Mesenchymal stem cell (in vitro differentiated cells and primary cell): ENCODE measurements around the gene DMBX1.

Source experiments
- DNase-seq: peaks from one replicate; pipeline ENCODE4 v3.0.0-alpha.2; 2013
- H2AFZ ChIP-seq: one replicate; pipeline ENCODE4 v1.6.1; 2013; ENCODE audit warnings: low read depth, mild to moderate bottlenecking, control low read depth, inconsistent platforms, low read length, moderate library complexity
- H2AK5ac ChIP-seq: 2 replicates; pipeline ENCODE4 v1.6.1; 2013; ENCODE audit warnings: low read length, moderate library complexity, mild to moderate bottlenecking, inconsistent platforms; ENCODE audit not compliant: severe bottlenecking
- H2BK120ac ChIP-seq: one replicate; pipeline ENCODE4 v1.6.1; 2013; ENCODE audit warnings: low read depth, mild to moderate bottlenecking, inconsistent platforms, low read length, moderate library complexity
- H2BK12ac ChIP-seq, 2 experiments: one replicate each; pipeline ENCODE4 v1.6.1; 2013; ENCODE audit warnings: inconsistent platforms in 2 of 2, low read length in 2 of 2, mild to moderate bottlenecking in 2 of 2, moderate library complexity in 2 of 2, control low read depth in 1 of 2
- H2BK15ac ChIP-seq: one replicate; pipeline ENCODE4 v1.6.1; 2013; ENCODE audit warnings: mild to moderate bottlenecking, low read depth, inconsistent platforms; ENCODE audit not compliant: poor library complexity, severe bottlenecking
- H2BK5ac ChIP-seq: 2 replicates; pipeline ENCODE4 v1.6.1; 2013; ENCODE audit warnings: low read depth, mild to moderate bottlenecking, low read length, control low read depth, inconsistent platforms; ENCODE audit not compliant: poor library complexity, severe bottlenecking
- H3K14ac ChIP-seq, 2 experiments: one replicate each; pipeline ENCODE4 v1.6.1; 2013; ENCODE audit warnings: inconsistent platforms in 2 of 2, low read length in 2 of 2, control low read depth in 1 of 2, mild to moderate bottlenecking in 1 of 2, moderate library complexity in 1 of 2
- H3K18ac ChIP-seq, 2 experiments: one replicate each; pipeline ENCODE4 v1.6.1; 2013; ENCODE audit warnings: inconsistent platforms in 2 of 2, low read length in 2 of 2, control low read depth in 1 of 2, low read depth in 1 of 2, mild to moderate bottlenecking in 1 of 2
- H3K23ac ChIP-seq, 2 experiments: one replicate each; pipeline ENCODE4 v1.6.1; 2013; ENCODE audit warnings: inconsistent platforms in 2 of 2, low read length in 2 of 2, mild to moderate bottlenecking in 2 of 2, moderate library complexity in 2 of 2, control low read depth in 1 of 2
- H3K27ac ChIP-seq: 2 replicates; pipeline ENCODE4 v1.5.1; 2013; ENCODE audit warnings: mild to moderate bottlenecking, moderate library complexity, low read length, control low read depth, inconsistent platforms; ENCODE audit not compliant: poor library complexity, severe bottlenecking
- H3K27me3 ChIP-seq, 2 experiments: 2 replicates each; pipeline versions ENCODE4 v1.6.1 to v1.7.0; 2013; ENCODE audit warnings: low read length in 2 of 2, mild to moderate bottlenecking in 2 of 2, moderate library complexity in 2 of 2, control low read depth in 1 of 2, inconsistent platforms in 1 of 2; ENCODE audit not compliant: control insufficient read depth in 1 of 2, insufficient read depth in 1 of 2
- H3K36me3 ChIP-seq, 2 experiments: 2 replicates each; pipeline versions ENCODE4 v1.6.1 to v1.7.0; 2013; ENCODE audit warnings: low read length in 2 of 2, control low read depth in 1 of 2, inconsistent platforms in 1 of 2, low read depth in 1 of 2, mild to moderate bottlenecking in 1 of 2; ENCODE audit not compliant: insufficient read depth in 2 of 2, control insufficient read depth in 1 of 2
- H3K4ac ChIP-seq, 2 experiments: one replicate each; pipeline ENCODE4 v1.6.1; 2013; ENCODE audit warnings: inconsistent platforms in 2 of 2, low read length in 2 of 2, mild to moderate bottlenecking in 2 of 2, moderate library complexity in 2 of 2, control low read depth in 1 of 2, low read depth in 1 of 2
- H3K4me1 ChIP-seq: 2 replicates; pipeline ENCODE4 v1.6.1; 2013; ENCODE audit warnings: low read depth, low read length, control low read depth; ENCODE audit not compliant: control insufficient read depth, insufficient read depth
- H3K4me2 ChIP-seq: 2 replicates; pipeline ENCODE4 v1.6.1; 2013; ENCODE audit warnings: low read length, mild to moderate bottlenecking, inconsistent platforms; ENCODE audit not compliant: poor library complexity, severe bottlenecking
- H3K4me3 ChIP-seq, 2 experiments: 2 replicates each; pipeline versions ENCODE4 v1.5.1 to v1.7.0; 2013; ENCODE audit warnings: low read length in 2 of 2, mild to moderate bottlenecking in 2 of 2, control low read depth in 1 of 2, low read depth in 1 of 2; ENCODE audit not compliant: insufficient read depth in 1 of 2
- H3K79me1 ChIP-seq: replicated peaks from 2 replicates; pipeline ENCODE4 v1.6.1; 2013; ENCODE audit warnings: mild to moderate bottlenecking, control low read depth, low read length, inconsistent platforms; ENCODE audit not compliant: poor library complexity, severe bottlenecking
- H3K9ac ChIP-seq: 2 replicates; pipeline ENCODE4 v1.7.0; 2013; ENCODE audit warnings: mild to moderate bottlenecking, low read length, moderate library complexity
- H3K9me3 ChIP-seq: 2 replicates; pipeline ENCODE4 v1.7.0; 2013; ENCODE audit warnings: mild to moderate bottlenecking, low read length; ENCODE audit not compliant: control insufficient read depth
- H4K8ac ChIP-seq: one replicate; pipeline ENCODE4 v1.6.1; 2013; ENCODE audit warnings: inconsistent platforms, mild to moderate bottlenecking, low read length, moderate library complexity
- H4K91ac ChIP-seq: one replicate; pipeline ENCODE4 v1.6.1; 2013; ENCODE audit warnings: mild to moderate bottlenecking, low read length, inconsistent platforms
- WGBS: methylation state at CpG from one replicate; pipeline ENCODE4 v1.1.7; 2013; ENCODE audit warnings: mixed read lengths; 5-methylcytosine and 5-hydroxymethylcytosine counted together

DMBX1 gene

DNA sequence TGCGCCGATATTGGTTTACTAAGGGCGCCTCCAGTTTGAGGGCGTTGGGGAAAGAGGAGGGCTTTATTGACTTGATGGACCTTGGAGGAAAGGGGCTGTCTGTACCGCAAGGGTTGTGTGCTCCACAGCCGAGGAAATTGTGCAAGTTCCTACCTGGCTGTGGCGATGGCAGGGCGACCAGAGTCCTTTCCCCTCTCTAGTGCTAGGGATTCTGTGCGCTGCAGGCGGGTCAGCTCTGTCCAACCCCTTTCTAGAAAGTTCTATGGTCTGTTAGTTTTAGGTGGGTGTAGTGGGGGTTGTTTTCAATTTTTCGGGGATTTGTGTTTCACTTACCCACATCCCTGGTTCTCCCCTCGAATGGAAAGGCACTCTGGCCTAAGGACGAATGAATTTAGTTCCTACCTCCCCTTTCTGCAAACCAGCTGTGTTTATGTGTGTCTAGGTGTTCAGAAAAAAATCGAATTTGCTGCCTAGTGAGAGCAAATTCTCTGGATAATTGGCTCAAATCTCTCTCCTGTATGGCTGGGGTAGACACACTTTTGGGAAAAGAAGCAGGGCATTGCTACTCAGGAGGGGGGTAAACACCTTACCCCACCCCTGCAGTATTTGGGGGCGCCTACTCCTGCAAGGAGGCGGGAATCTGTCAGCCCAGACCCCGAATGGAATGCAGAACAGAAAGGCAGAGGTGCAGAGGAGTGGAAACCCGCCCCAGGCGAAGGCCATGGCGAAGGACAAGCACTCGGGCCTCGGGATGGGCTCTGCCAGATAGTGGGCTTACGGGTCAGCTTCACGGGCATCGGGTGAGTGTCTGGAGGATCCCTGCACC is 2.0 kb downstream of the DMBX1 start:
- Histone ChIP-seq H3K18ac (no peak overlapping the region), H3K27me3 (peaks cover 98% of the 10 kb centered on the region in 2 experiments), H3K4me1 (peaks cover 13% of the 10 kb centered on the region), H2AFZ (no peak overlapping the region), H4K8ac (no peak overlapping the region), H3K79me1 (no peaks in the 10 kb centered on the region), H2BK12ac (no peak overlapping the region), H3K23ac (no peak overlapping the region), H2AK5ac (no peak overlapping the region), H3K27ac (no peak overlapping the region), H3K9ac (no peak overlapping the region), H3K4me2 (no peak overlapping the region), H3K4ac (no peak overlapping the region), H3K14ac (no peak overlapping the region), H4K91ac (no peak overlapping the region), H2BK15ac (no peak overlapping the region), H2BK120ac (no peak overlapping the region), H2BK5ac (no peak overlapping the region), H3K36me3 (no peaks in the 10 kb centered on the region), H3K9me3 (no peaks in the 10 kb centered on the region), H3K4me3 (no peak overlapping the region)
- WGBS, result 7% methylated on average over 20 of the region's 25 CpGs
- no peak for DNase-seq

DNA sequence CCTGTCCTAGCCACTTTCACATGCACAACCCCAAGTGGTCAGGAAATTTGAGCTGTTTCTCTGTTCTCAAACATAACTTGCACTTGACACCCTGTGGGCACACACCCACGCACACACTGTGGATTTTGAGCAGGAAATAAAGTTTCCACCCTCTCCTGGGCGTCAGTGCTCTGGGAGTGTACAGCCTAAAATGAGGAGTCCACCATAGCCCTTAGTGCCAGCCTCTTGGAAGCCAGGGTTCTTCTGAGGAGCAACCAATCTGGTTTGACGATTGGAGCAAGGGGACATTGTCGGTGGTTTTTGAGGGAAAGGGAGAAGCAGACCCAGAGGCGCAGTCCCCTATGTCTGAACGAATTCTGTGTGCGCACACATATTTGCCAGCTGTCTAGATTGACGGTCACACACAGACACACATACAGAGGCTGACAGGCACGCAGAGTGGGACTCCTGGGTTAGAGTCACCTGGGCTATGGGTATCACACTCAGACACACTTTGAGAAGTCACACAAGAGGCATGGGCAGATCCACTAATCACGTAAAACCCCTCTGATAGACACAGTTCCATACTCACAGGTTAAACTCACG is 2.7 kb downstream of the DMBX1 start:
- no peaks in the 10 kb centered on the region for H3K9me3 ChIP-seq
- H2BK15ac ChIP-seq, result no peak overlapping the region
- H3K79me1 ChIP-seq, result no peaks in the 10 kb centered on the region
- no peak overlapping the region for H3K14ac ChIP-seq
- H2AFZ ChIP-seq, result no peak overlapping the region
- H2BK120ac ChIP-seq, result no peak overlapping the region
- no peak overlapping the region for H4K91ac ChIP-seq
- H4K8ac ChIP-seq, result no peak overlapping the region
- H2BK5ac ChIP-seq, result no peak overlapping the region
- WGBS, result 13% methylated on average over 11 of the region's 11 CpGs
- H3K36me3 ChIP-seq, result no peaks in the 10 kb centered on the region
- H3K9ac ChIP-seq, result no peak overlapping the region
- peaks cover 95% of the 10 kb centered on the region in 2 experiments for H3K27me3 ChIP-seq
- no peak overlapping the region for H3K4me2 ChIP-seq
- H3K23ac ChIP-seq, result no peak overlapping the region
- H2AK5ac ChIP-seq, result no peak overlapping the region
- peaks cover 13% of the 10 kb centered on the region for H3K4me1 ChIP-seq
- H3K27ac ChIP-seq, result no peak overlapping the region
- H3K4ac ChIP-seq, result no peak overlapping the region
- no peak for DNase-seq
- H3K4me3 ChIP-seq, result no peak overlapping the region
- H3K18ac ChIP-seq, result no peak overlapping the region
- no peak overlapping the region for H2BK12ac ChIP-seq

DNA sequence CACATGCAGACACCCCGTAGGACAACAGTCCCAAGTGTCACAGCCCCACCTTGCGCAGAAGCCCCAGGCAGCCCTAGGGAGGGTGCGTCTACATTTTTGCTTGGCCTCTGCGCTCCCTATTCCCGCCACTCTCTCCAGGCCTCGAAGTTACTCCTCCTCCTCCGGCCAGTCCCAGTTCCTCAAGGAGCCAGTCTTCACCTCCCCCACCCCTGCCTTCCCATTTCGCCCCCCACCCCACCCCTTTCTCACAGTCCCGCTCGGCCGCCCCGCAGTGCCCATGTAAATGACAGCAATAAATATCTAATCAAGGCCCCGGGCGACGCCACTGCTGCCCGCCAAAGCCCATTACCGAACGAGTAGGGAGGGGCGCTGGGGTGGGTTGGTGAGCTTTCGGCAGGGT is 3.2 kb downstream of the DMBX1 start:
- Histone ChIP-seq H3K9ac (no peak overlapping the region), H3K79me1 (no peaks in the 10 kb centered on the region), H3K4me2 (no peak overlapping the region), H2BK120ac (no peak overlapping the region), H2BK5ac (no peak overlapping the region), H2BK15ac (no peak overlapping the region), H3K4ac (no peak overlapping the region), H2AK5ac (no peak overlapping the region), H2BK12ac (no peak overlapping the region), H3K23ac (no peak overlapping the region), H3K4me1 (peaks cover 13% of the 10 kb centered on the region), H4K8ac (no peak overlapping the region), H3K27me3 (peaks cover 90% of the 10 kb centered on the region in 2 experiments), H3K9me3 (no peaks in the 10 kb centered on the region), H2AFZ (no peak overlapping the region), H3K4me3 (no peak overlapping the region), H4K91ac (no peak overlapping the region), H3K18ac (no peak overlapping the region), H3K14ac (no peak overlapping the region), H3K36me3 (no peaks in the 10 kb centered on the region), H3K27ac (no peak overlapping the region)
- no peak for DNase-seq
- WGBS, result 5% methylated on average over 20 of the region's 20 CpGs

DNA sequence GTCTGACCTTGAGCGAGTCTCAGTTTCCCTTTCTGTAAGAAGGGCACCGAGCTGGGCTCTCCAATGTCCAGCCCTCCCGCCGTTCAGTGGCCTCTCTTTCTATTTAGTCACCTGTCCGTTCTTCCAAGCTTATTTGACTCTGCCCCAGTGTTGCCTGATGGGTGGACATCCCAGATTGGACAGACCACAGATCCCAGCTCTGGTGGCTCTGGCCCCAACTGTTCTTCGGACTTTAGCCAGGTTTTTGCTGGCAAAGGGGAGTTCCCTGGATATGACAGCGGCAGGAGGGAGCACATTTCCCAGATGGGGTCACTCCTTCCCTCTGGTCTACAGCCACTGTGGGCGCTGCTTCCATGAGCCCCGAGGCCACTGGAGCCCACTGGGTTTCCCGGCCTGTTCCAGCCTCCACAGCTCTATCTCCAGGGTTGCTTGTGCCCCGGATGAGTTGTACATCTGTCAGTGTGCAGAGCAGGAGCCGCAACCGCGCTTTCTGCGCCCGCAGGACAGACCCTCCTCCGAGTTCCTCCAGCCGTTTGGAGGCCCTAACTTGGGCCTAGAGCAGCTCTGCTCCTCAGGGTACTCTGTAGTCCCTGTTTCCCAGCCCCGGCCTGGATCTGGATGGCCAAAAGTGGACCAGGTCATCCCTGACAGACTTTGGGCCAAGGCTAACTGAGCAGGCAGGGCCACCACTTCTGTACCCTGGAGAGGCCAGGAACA is 3.8 kb downstream of the DMBX1 start:
- WGBS, result 23% methylated on average over 19 of the region's 19 CpGs
- Histone ChIP-seq H3K36me3 (no peaks in the 10 kb centered on the region), H3K27me3 (peaks cover 85 to 86% of the 10 kb centered on the region in 2 experiments)

More for the DNA sequence above, 3.8 kb downstream of the DMBX1 start:
- H3K4me3 ChIP-seq, result no peak overlapping the region
- no peak overlapping the region for H2BK15ac ChIP-seq
- no peak overlapping the region for H2BK12ac ChIP-seq
- no peak overlapping the region for H4K91ac ChIP-seq
- no peak for DNase-seq
- no peak overlapping the region for H3K18ac ChIP-seq
- no peak overlapping the region for H3K4me2 ChIP-seq
- no peaks in the 10 kb centered on the region for H3K9me3 ChIP-seq
- H3K4ac ChIP-seq, result no peak overlapping the region
- no peak overlapping the region for H3K14ac ChIP-seq
- H3K27ac ChIP-seq, result no peak overlapping the region
- peaks cover 13% of the 10 kb centered on the region for H3K4me1 ChIP-seq
- no peaks in the 10 kb centered on the region for H3K79me1 ChIP-seq
- H2BK120ac ChIP-seq, result no peak overlapping the region
- H2AK5ac ChIP-seq, result no peak overlapping the region
- H3K23ac ChIP-seq, result no peak overlapping the region
- H2AFZ ChIP-seq, result no peak overlapping the region
- H3K9ac ChIP-seq, result no peak overlapping the region
- H4K8ac ChIP-seq, result no peak overlapping the region
- H2BK5ac ChIP-seq, result no peak overlapping the region
